OCI-LY1 (cell line): ENCODE results near the gene PICK1.

Experiments
- H2AFZ ChIP-seq: fragments of 200-600 bp; sonication (generic), shearing (Covaris generic); 2 replicates; pipeline ENCODE4 v1.6.0; 2014; ENCODE audit warnings: antibody characterized with exemption, mild to moderate bottlenecking, low read length
- H3F3A ChIP-seq: fragments of 200-600 bp; sonication (generic), shearing (Covaris generic); 2 replicates; pipeline ENCODE4 v1.6.0; 2014; ENCODE audit warnings: mild to moderate bottlenecking, antibody characterized with exemption, low read length, moderate library complexity; ENCODE audit not compliant: insufficient read depth
- H3K27ac ChIP-seq: fragments of 200-600 bp; sonication (generic); 2 replicates; pipeline ENCODE4 v1.5.1; 2014; ENCODE audit warnings: low read length, mixed run types, mild to moderate bottlenecking, low read depth; ENCODE audit not compliant: poor library complexity, severe bottlenecking
- H3K27me3 ChIP-seq: fragments of 200-600 bp; sonication (generic); 2 replicates; pipeline ENCODE4 v1.6.0; 2014; ENCODE audit warnings: antibody characterized with exemption, mild to moderate bottlenecking, low read length, moderate library complexity; ENCODE audit not compliant: insufficient read depth
- H3K36me3 ChIP-seq: fragments of 200-600 bp; sonication (generic); 2 replicates; pipeline ENCODE4 v1.6.1; 2014; ENCODE audit warnings: mild to moderate bottlenecking, antibody characterized with exemption, low read length, moderate library complexity, mixed read lengths; ENCODE audit not compliant: insufficient read depth
- H3K4me1 ChIP-seq: fragments of 200-600 bp; sonication (generic); 2 replicates; pipeline ENCODE4 v1.5.1; 2014; ENCODE audit warnings: mild to moderate bottlenecking, low read length, moderate library complexity; ENCODE audit not compliant: insufficient read depth, severe bottlenecking
- H3K4me2 ChIP-seq: fragments of 200-600 bp; sonication (generic), shearing (Covaris generic); 2 replicates; pipeline ENCODE4 v1.6.1; 2014; ENCODE audit warnings: low read length
- H3K4me3 ChIP-seq: fragments of 200-600 bp; sonication (generic); 2 replicates; pipeline ENCODE4 v1.5.1; 2014; ENCODE audit warnings: low read length, low read depth, mild to moderate bottlenecking, mixed read lengths; ENCODE audit not compliant: poor library complexity, severe bottlenecking
- H3K79me2 ChIP-seq: fragments of 200-600 bp; shearing (Covaris generic); 2 replicates; pipeline ENCODE4 v1.6.1; 2016; ENCODE audit warnings: mixed run types, low read length, mixed read lengths; ENCODE audit not compliant: insufficient read depth
- H3K9ac ChIP-seq: fragments of 200-600 bp; sonication (generic), shearing (Covaris generic); 2 replicates; pipeline ENCODE4 v1.6.1; 2014; ENCODE audit warnings: mild to moderate bottlenecking, low read length, mixed read lengths
- H3K9me2 ChIP-seq: fragments of 200-600 bp; sonication (generic), shearing (Covaris generic); 2 replicates; pipeline ENCODE4 v1.6.1; 2014; ENCODE audit warnings: low read depth, mild to moderate bottlenecking, low read length, mixed read lengths
- H3K9me3 ChIP-seq: fragments of 200-600 bp; shearing (Covaris generic); 2 replicates; pipeline ENCODE4 v1.6.1; 2014; ENCODE audit warnings: low read length, mixed read lengths
- H4K20me1 ChIP-seq: fragments of 200-600 bp; sonication (generic), shearing (Covaris generic); 2 replicates; pipeline ENCODE4 v1.6.0; 2016; ENCODE audit warnings: mild to moderate bottlenecking, low read length; ENCODE audit not compliant: insufficient read depth
- EZH2 ChIP-seq: fragments of 200-600 bp; sonication (generic), shearing (Covaris generic); IDR thresholded peaks from 2 replicates; pipeline ENCODE4 v1.8.0; 2017; ENCODE audit warnings: borderline replicate concordance, mixed run types, mild to moderate bottlenecking, antibody characterized with exemption, low read length, moderate library complexity, mixed read lengths
- TF ChIP-seq, protein P1 (sequence below): fragments of 200-600 bp; sonication (generic), shearing (Covaris generic); IDR thresholded peaks from 2 replicates; pipeline ENCODE4 v1.5.1; 2017; ENCODE audit warnings: mild to moderate bottlenecking, antibody characterized with exemption, low read length, moderate library complexity, mixed read lengths

Gene PICK1

DNA sequence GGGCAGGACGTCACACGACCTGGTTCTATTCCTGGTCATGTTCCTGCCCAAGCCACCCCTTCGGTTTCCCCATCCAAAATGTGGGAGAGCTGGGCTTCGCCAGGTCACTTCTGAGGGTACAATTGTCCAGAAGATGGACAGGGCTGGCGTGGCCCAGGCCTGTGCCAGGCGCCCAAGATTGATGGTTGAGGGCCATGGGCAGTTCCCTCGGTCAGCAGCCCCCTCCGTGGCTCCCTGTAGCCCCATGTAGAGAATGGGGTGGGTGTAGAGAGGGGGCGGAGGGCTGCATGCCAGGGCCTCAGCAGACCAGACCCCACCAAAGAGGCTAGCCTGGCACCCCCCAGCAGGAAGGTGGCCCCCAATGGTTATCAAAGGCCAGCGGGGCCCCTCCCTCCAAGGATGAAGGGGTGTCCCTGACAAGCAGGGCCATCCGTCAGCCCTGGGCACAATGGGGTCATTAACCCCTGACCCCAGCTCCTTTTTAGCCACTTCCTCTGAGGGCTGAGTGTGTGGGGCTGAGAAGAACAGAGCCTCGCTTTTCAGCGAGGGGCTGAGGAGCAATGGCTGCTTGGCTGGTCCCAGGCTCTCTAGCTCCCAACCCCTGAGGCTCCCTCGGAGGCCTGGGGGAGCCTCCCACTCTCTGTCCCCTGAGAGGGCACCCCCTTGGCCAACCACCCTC is 11.0 kb upstream of the PICK1 start:
- Histone ChIP-seq H3K36me3 (no peaks in the 10 kb centered on the region), H3K4me1 (no peaks in the 10 kb centered on the region), H3K4me3 (no peak overlapping the region), H3K9ac (no peak overlapping the region), H2AFZ (no peak overlapping the region), H3K9me2 (no peaks in the 10 kb centered on the region), H3K9me3 (no peaks in the 10 kb centered on the region), H3K79me2 (no peaks in the 10 kb centered on the region), H3K27me3 (peaks cover 8% of the 10 kb centered on the region), H3F3A (no peaks in the 10 kb centered on the region), H4K20me1 (no peaks in the 10 kb centered on the region), H3K4me2 (no peak overlapping the region), H3K27ac (no peak overlapping the region)
- TF ChIP-seq, protein P1, sequence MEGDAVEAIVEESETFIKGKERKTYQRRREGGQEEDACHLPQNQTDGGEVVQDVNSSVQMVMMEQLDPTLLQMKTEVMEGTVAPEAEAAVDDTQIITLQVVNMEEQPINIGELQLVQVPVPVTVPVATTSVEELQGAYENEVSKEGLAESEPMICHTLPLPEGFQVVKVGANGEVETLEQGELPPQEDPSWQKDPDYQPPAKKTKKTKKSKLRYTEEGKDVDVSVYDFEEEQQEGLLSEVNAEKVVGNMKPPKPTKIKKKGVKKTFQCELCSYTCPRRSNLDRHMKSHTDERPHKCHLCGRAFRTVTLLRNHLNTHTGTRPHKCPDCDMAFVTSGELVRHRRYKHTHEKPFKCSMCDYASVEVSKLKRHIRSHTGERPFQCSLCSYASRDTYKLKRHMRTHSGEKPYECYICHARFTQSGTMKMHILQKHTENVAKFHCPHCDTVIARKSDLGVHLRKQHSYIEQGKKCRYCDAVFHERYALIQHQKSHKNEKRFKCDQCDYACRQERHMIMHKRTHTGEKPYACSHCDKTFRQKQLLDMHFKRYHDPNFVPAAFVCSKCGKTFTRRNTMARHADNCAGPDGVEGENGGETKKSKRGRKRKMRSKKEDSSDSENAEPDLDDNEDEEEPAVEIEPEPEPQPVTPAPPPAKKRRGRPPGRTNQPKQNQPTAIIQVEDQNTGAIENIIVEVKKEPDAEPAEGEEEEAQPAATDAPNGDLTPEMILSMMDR: no peak
- no peak for TF ChIP-seq EZH2

DNA sequence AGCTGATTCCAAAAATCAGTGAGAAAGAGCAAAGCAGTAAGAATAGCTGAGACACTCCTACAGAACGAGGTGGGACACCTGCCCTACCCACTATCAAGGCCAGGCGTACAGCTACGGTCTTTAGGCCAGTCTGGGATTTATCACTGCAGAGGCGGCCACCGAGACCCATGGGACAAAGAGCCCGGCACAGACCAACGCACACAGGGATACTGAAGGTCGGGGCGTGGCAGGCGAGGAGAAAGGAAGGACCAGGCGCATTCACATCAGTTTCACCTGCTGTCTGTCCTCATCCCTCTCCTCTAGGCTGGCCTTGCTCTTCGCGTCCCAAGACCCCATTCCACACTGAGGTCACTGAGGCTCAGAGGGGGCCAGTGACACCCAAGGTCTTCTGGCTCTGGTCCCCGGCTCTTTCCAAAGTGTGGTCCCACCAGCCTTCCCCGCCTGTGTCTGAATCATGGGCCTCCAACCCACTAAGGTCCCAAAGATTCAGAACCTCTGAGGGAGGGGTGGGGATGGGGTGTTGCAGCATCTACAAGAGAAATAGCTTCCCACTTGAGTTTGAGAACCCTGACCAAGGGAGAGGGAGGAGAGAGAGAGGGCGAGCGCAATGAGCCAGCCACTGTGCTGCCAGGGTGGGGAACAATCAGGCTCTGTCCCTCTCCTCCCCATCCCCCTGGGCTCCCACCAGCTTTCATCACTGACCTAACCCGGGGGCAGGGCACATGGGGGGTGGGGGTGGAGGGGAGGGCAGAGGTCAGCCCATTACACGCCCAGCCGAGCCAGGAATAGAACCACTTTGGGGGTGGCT is 7.2 kb upstream of the PICK1 start:
- Histone ChIP-seq H3K4me1 (no peaks in the 10 kb centered on the region), H3K36me3 (no peaks in the 10 kb centered on the region), H3K79me2 (no peaks in the 10 kb centered on the region), H3K4me2 (no peak overlapping the region), H3K27ac (no peak overlapping the region), H3K27me3 (peaks cover 10% of the 10 kb centered on the region; the same call in 1 of the 2 replicates), H3K9ac (no peak overlapping the region), H3K4me3 (no peak overlapping the region), H3K9me3 (no peaks in the 10 kb centered on the region), H2AFZ (no peak overlapping the region), H4K20me1 (no peaks in the 10 kb centered on the region), H3K9me2 (no peaks in the 10 kb centered on the region), H3F3A (no peaks in the 10 kb centered on the region)
- TF ChIP-seq EZH2: no peak
- TF ChIP-seq, protein P1: no peak

DNA sequence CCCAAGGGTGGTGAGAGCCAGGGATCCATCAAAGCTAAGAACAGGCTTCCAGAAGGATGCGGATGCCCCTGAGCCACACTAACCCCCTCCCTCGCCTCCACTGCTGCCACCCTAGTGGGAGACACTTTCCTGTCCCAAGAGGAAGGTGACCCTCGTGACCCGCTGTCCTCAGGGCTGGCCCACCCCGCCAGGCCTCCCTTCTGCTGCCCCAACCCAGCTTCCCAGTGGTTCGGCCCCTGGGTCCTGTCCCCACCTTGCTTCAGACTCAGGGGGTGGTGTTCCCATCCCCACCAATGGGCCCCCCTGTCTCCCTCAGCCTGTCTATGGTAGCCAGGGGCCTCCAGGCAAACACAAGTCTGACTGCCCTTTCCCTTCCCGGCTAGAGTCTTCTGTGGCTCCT is 6.5 kb upstream of the PICK1 start:
- Histone ChIP-seq H3K27ac (no peak overlapping the region), H3K79me2 (no peaks in the 10 kb centered on the region), H3K4me1 (no peaks in the 10 kb centered on the region), H3F3A (no peaks in the 10 kb centered on the region), H4K20me1 (no peaks in the 10 kb centered on the region), H3K9me2 (no peaks in the 10 kb centered on the region), H3K9ac (no peak overlapping the region), H3K9me3 (no peaks in the 10 kb centered on the region), H3K36me3 (no peaks in the 10 kb centered on the region), H3K4me2 (no peak overlapping the region), H2AFZ (no peak overlapping the region), H3K4me3 (no peak overlapping the region), H3K27me3 (peaks cover 10% of the 10 kb centered on the region; the same call in 1 of the 2 replicates)
- TF ChIP-seq EZH2: no peak
- TF ChIP-seq, protein P1: no peak
